SK-MEL-5 (cell line): ENCODE data around the gene ERBB4. TPM values are rescaled to one million over a fixed set of nuclear protein-coding genes. Genes with fewer than 3 reads are reported as not detected.
A peak's percentile ranks its signal among the peaks of the same experiment; 100 is the strongest.

Experiments used
- DNase-seq: peaks from one replicate; pipeline ENCODE4 v3.0.0-alpha.2; 2016; ENCODE audit warnings: low read depth, low spot score
- in situ Hi-C: cut with HindIII; loops from 2 replicates; pipeline ENCODE4 v1.10.0; 2016; ENCODE audit warnings: low sequenced_read_pairs, high pct_unique_total_duplicates, low pct_unique_long_range_greater_than_20kb
- total RNA-seq: library from RNA; depleted of rRNA; stranded (reverse); fragments of >200 nt; shearing (Covaris generic); gene quantifications from 2 replicates; pipeline ENCODE4 v1.2.3, GENCODE V29; 2014

Gene ERBB4
- total RNA-seq, 1 experiment from 2014 or later, result 0.32 TPM

- in situ Hi-C loops, result no loop called here
- DNase-seq, result no peak
These were observed 6.5 kb downstream of the ERBB4 start for GRCh38 chr2:212532087-212532486.

GRCh38 chr2:212531499-212531898 is 7.1 kb downstream of the ERBB4 start:
- in situ Hi-C loops, result no loop called here

GRCh38 chr2:212530991-212531390 is 7.6 kb downstream of the ERBB4 start:
- DNase-seq, result no peak
- in situ Hi-C loops, result no loop called here

More at GRCh38 chr2:212531499-212531898, 7.1 kb downstream of the ERBB4 start:
- DNase-seq, result no peak

GRCh38 chr2:212530373-212530772 is 8.2 kb downstream of the ERBB4 start:
- DNase-seq, result no peak
- in situ Hi-C loops, result no loop called here

GRCh38 chr2:212528106-212528856 is 10.3 kb downstream of the ERBB4 start:
- DNase-seq, result peak; percentile 14
- in situ Hi-C loops, result no loop called here

- no peak for DNase-seq
- in situ Hi-C loops, result no loop called here
These were observed 12.5 kb downstream of the ERBB4 start for GRCh38 chr2:212526059-212526458.

- in situ Hi-C loops, result no loop called here
These were observed 14.8 kb downstream of the ERBB4 start for GRCh38 chr2:212523756-212524155.

GRCh38 chr2:212520340-212520739 is 18.3 kb downstream of the ERBB4 start:
- in situ Hi-C loops, result no loop called here
- DNase-seq, result peak; percentile 49

More at GRCh38 chr2:212523756-212524155, 14.8 kb downstream of the ERBB4 start:
- no peak for DNase-seq

GRCh38 chr2:212517693-212518092 is 20.9 kb downstream of the ERBB4 start:
- in situ Hi-C loops, result no loop called here
- no peak for DNase-seq

- no peak for DNase-seq
- in situ Hi-C loops, result no loop called here
These were observed 33.0 kb downstream of the ERBB4 start for GRCh38 chr2:212505586-212505985.

- DNase-seq, result no peak
- in situ Hi-C loops, result no loop called here
These were observed 43.6 kb downstream of the ERBB4 start for GRCh38 chr2:212495046-212495445.

GRCh38 chr2:212494418-212495020 is 44.1 kb downstream of the ERBB4 start:
- DNase-seq, result no peak
- in situ Hi-C loops, result no loop called here

- in situ Hi-C loops, result no loop called here
These were observed 48.8 kb downstream of the ERBB4 start for GRCh38 chr2:212489719-212490346.

GRCh38 chr2:212488611-212489010 is 50.0 kb downstream of the ERBB4 start:
- in situ Hi-C loops, result no loop called here
- peak; percentile 14 for DNase-seq

More at GRCh38 chr2:212489719-212490346, 48.8 kb downstream of the ERBB4 start:
- no peak for DNase-seq

- in situ Hi-C loops, result no loop called here
- DNase-seq, result no peak
These were observed 54.0 kb downstream of the ERBB4 start for GRCh38 chr2:212484563-212485080.

- DNase-seq, result no peak
- in situ Hi-C loops, result no loop called here
These were observed 58.2 kb downstream of the ERBB4 start for GRCh38 chr2:212480447-212480846.

- in situ Hi-C loops, result no loop called here
- DNase-seq, result no peak
These were observed 61.0 kb downstream of the ERBB4 start for GRCh38 chr2:212477571-212477970.

- in situ Hi-C loops, result no loop called here
- no peak for DNase-seq
These were observed 65.4 kb downstream of the ERBB4 start for GRCh38 chr2:212473211-212473610.
